HCT116 (cell line): ENCODE data around the gene EARS2. TPM values are rescaled to one million over a fixed set of nuclear protein-coding genes. Genes with fewer than 3 reads are reported as not detected.

Experiments
- ATAC-seq: fragments of 200-7000 bp; cut with Tn5 transposase; 2 replicates; pipeline ENCODE4 v1.9.1; 2020; ENCODE audit warnings: mild to moderate bottlenecking, moderate library complexity
- BruUV-seq: library from RNA; stranded (reverse); fragments of 400-500 nt; replicated peaks from 2 replicates; lab custom pipeline; 2021; lab: Mats Ljungman, UMichigan
- CTCF ChIA-PET: fragments of 300-600 bp; sonication (Branson Sonifier 250); formaldehyde crosslinking; loops from one replicate; lab custom pipeline; 2021; ENCODE audit warnings: antibody characterized with exemption; lab: Charles Lee
- POLR2A ChIA-PET: fragments of 300-600, 350-600 bp; sonication (Branson Sonifier 250); formaldehyde crosslinking; loops from one replicate; lab custom pipeline; 2021; ENCODE audit warnings: antibody characterized with exemption; lab: Charles Lee
- RAD21 ChIA-PET, 2 experiments: fragments of 300-600 bp; sonication (Branson Sonifier 250); formaldehyde crosslinking; loops; one replicate each; lab custom pipeline; 2023; ENCODE audit warnings: low total read pairs in 2 of 2; ENCODE audit not compliant: uncharacterized antibody in 2 of 2, unreplicated experiment in 2 of 2, low non-redundant PET in 1 of 2; lab: Charles Lee
- DNase-seq: peaks from one replicate; pipeline ENCODE4 v3.0.0-alpha.2; 2010; ENCODE audit warnings: low read depth, low spot score
- H2AFZ ChIP-seq: fragments of 200-600 bp; shearing (Covaris generic), sonication (generic); 2 replicates; pipeline ENCODE4 v1.6.1; 2017; ENCODE audit warnings: low read depth, mixed run types, mixed read lengths, antibody characterized with exemption, low read length; ENCODE audit not compliant: poor library complexity, severe bottlenecking
- H3K27ac ChIP-seq: 2 replicates; pipeline ENCODE4 v1.5.1; 2012; ENCODE audit warnings: low read depth, low read length
- H3K27me3 ChIP-seq: fragments of 200-600 bp; sonication (generic); 2 replicates; pipeline ENCODE4 v1.6.1; 2016; ENCODE audit warnings: mixed run types, low read length, mixed read lengths; ENCODE audit not compliant: insufficient read depth
- H3K36me3 ChIP-seq, 2 experiments: fragments of 200-500 bp in 1 of 2; fragments of 200-600 bp in 1 of 2; sonication (Bioruptor generic) in 1 of 2; sonication (generic) in 1 of 2; 2 replicates each; pipeline versions ENCODE4 v1.5.1 to v1.6.1; 2014 to 2016; ENCODE audit warnings: low read length in 2 of 2, inconsistent platforms in 1 of 2, mixed read lengths in 1 of 2, mixed run types in 1 of 2; ENCODE audit not compliant: insufficient read depth in 2 of 2, control insufficient read depth in 1 of 2
- H3K4me1 ChIP-seq, 2 experiments: fragments of 200-600 bp in 1 of 2; sonication (generic) in 1 of 2; 2 replicates each; pipeline versions ENCODE4 v1.5.1 to v1.6.1; 2012 to 2017; ENCODE audit warnings: low read length in 2 of 2, inconsistent platforms in 1 of 2, mild to moderate bottlenecking in 1 of 2, mixed read lengths in 1 of 2, mixed run types in 1 of 2, moderate library complexity in 1 of 2; ENCODE audit not compliant: insufficient read depth in 2 of 2, control insufficient read depth in 1 of 2
- H3K4me2 ChIP-seq: fragments of 200-600 bp; sonication (generic); 2 replicates; pipeline ENCODE4 v1.6.1; 2017; ENCODE audit warnings: mixed run types, low read length, mixed read lengths
- H3K4me3 ChIP-seq, 2 experiments: fragments of 200-600 bp in 1 of 2; sonication (generic) in 1 of 2; replicated peaks in 1 of 2; 2 replicates each; pipeline ENCODE4 v1.5.1; 2011 to 2016; ENCODE audit warnings: low read length in 2 of 2, control low read depth in 1 of 2, low read depth in 1 of 2, mild to moderate bottlenecking in 1 of 2, mixed read lengths in 1 of 2, mixed run types in 1 of 2
- H3K79me2 ChIP-seq: fragments of 200-600 bp; sonication (generic); 2 replicates; pipeline ENCODE4 v1.6.1; 2017; ENCODE audit warnings: mild to moderate bottlenecking, mixed run types, low read length, moderate library complexity, mixed read lengths; ENCODE audit not compliant: insufficient read depth
- H3K9ac ChIP-seq: fragments of 200-600 bp; sonication (generic); 2 replicates; pipeline ENCODE4 v1.6.1; 2016; ENCODE audit warnings: low read length, mixed read lengths
- H3K9me2 ChIP-seq: fragments of 200-600 bp; sonication (generic), shearing (Covaris generic); 2 replicates; pipeline ENCODE4 v1.6.1; 2017; ENCODE audit warnings: mixed run types, mild to moderate bottlenecking, moderate library complexity; ENCODE audit not compliant: insufficient read depth
- H3K9me3 ChIP-seq, 2 experiments: fragments of 200-500 bp in 1 of 2; fragments of 200-600 bp in 1 of 2; sonication (Bioruptor generic) in 1 of 2; sonication (generic) in 1 of 2; 2 replicates each; pipeline ENCODE4 v1.6.1; 2014 to 2017; ENCODE audit warnings: low read length in 2 of 2, mixed read lengths in 2 of 2, inconsistent platforms in 1 of 2, low read depth in 1 of 2, mild to moderate bottlenecking in 1 of 2, mixed run types in 1 of 2, moderate library complexity in 1 of 2; ENCODE audit not compliant: control insufficient read depth in 1 of 2, insufficient read depth in 1 of 2
- H4K20me1 ChIP-seq: fragments of 200-600 bp; sonication (generic), shearing (Covaris generic); 2 replicates; pipeline ENCODE4 v1.6.1; 2017; ENCODE audit warnings: mixed run types, mild to moderate bottlenecking, moderate library complexity; ENCODE audit not compliant: insufficient read depth
- CBX3 ChIP-seq: IDR thresholded peaks from 2 replicates; pipeline ENCODE4 v1.6.1; 2012; ENCODE audit warnings: low read depth
- CEBPB ChIP-seq: IDR thresholded peaks from 2 replicates; pipeline ENCODE4 v1.6.1; 2012; ENCODE audit warnings: low read depth
- EZH2 ChIP-seq: fragments of 200-600 bp; sonication (generic); IDR thresholded peaks from 2 replicates; pipeline ENCODE4 v1.6.1; 2017; ENCODE audit warnings: antibody characterized with exemption, mixed run types
- EZH2phosphoT487 ChIP-seq: fragments of 200-600 bp; IDR thresholded peaks from 2 replicates; pipeline ENCODE4 v1.6.1; 2018; ENCODE audit warnings: antibody characterized with exemption, borderline replicate concordance
- FOSL1 ChIP-seq: IDR thresholded peaks from 2 replicates; pipeline ENCODE4 v1.6.1; 2012; ENCODE audit warnings: low read depth
- JUND ChIP-seq: IDR thresholded peaks from 2 replicates; pipeline ENCODE4 v1.6.1; 2012
- POLR2A ChIP-seq: IDR thresholded peaks from 2 replicates; pipeline ENCODE4 v1.7.0; 2011; ENCODE audit warnings: borderline replicate concordance; ENCODE audit not compliant: insufficient read depth, insufficient read length; ENCODE audit errors: extremely low read depth
- POLR2AphosphoS5 ChIP-seq: IDR thresholded peaks from 2 replicates; pipeline ENCODE4 v1.6.1; 2011; ENCODE audit warnings: mild to moderate bottlenecking, low read depth, low read length, moderate library complexity
- RAD21 ChIP-seq: IDR thresholded peaks from 2 replicates; pipeline ENCODE4 v1.6.1; 2012; ENCODE audit warnings: low read depth, mild to moderate bottlenecking
- SP1 ChIP-seq: IDR thresholded peaks from 2 replicates; pipeline ENCODE4 v1.6.1; 2012; ENCODE audit warnings: low read depth
- SRF ChIP-seq: IDR thresholded peaks from 2 replicates; pipeline ENCODE4 v1.6.1; 2012; ENCODE audit warnings: low read depth
- TCF7L2 ChIP-seq: IDR thresholded peaks from 2 replicates; pipeline ENCODE4 v1.7.0; 2011; ENCODE audit warnings: borderline replicate concordance, inconsistent platforms; ENCODE audit not compliant: insufficient read depth, insufficient read length; ENCODE audit errors: extremely low read depth
- YY1 ChIP-seq: IDR thresholded peaks from 2 replicates; pipeline ENCODE4 v1.6.1; 2011; ENCODE audit warnings: low read length, low read depth, moderate library complexity, mild to moderate bottlenecking; ENCODE audit not compliant: insufficient replicate concordance; ENCODE audit errors: extremely low read depth
- ZNF274 ChIP-seq: fragments of 200-500 bp; sonication (Bioruptor generic); IDR thresholded peaks from 2 replicates; pipeline ENCODE4 v1.6.1; 2014; ENCODE audit warnings: mild to moderate bottlenecking, low read depth, low read length, inconsistent platforms
- intact Hi-C: fragments of 100-400 bp; cut with micrococcal nuclease; formaldehyde crosslinking; loops from 2 replicates; pipeline ENCODE4 v1.10.0; 2022
- total RNA-seq: library from RNA; stranded (reverse); gene quantifications from one replicate; pipeline ENCODE4 v1.2.1, GENCODE V29; 2021; ENCODE audit not compliant: unreplicated experiment
- TF ChIP-seq, protein P1 (sequence below): IDR thresholded peaks from 2 replicates; pipeline ENCODE4 v1.6.1; 2012
- TF ChIP-seq, protein P2 (sequence below): IDR thresholded peaks from 2 replicates; pipeline ENCODE4 v1.6.1; 2011; ENCODE audit warnings: mild to moderate bottlenecking, low read length, moderate library complexity; ENCODE audit not compliant: insufficient replicate concordance; ENCODE audit errors: extremely low read depth
- TF ChIP-seq, protein P3 (sequence below), 3 experiments: fragments of 200-600 bp in 1 of 3; sonication (generic) in 1 of 3; IDR thresholded peaks in 2 of 3; conservative IDR thresholded peaks in 1 of 3; 2 replicates each; pipeline ENCODE4 v1.5.1; 2012 to 2017; ENCODE audit warnings: low read depth in 2 of 3, low read length in 2 of 3, antibody characterized with exemption in 1 of 3, borderline replicate concordance in 1 of 3, control low read depth in 1 of 3, mild to moderate bottlenecking in 1 of 3, mixed read lengths in 1 of 3, mixed run types in 1 of 3, moderate library complexity in 1 of 3; ENCODE audit not compliant: insufficient read depth in 1 of 3
- TF ChIP-seq, protein P4 (sequence below): IDR thresholded peaks from 2 replicates; pipeline ENCODE4 v1.6.1; 2012; ENCODE audit warnings: low read depth

Gene EARS2
- total RNA-seq, 1 experiment from 2014 or later: 35.6 TPM

DNA sequence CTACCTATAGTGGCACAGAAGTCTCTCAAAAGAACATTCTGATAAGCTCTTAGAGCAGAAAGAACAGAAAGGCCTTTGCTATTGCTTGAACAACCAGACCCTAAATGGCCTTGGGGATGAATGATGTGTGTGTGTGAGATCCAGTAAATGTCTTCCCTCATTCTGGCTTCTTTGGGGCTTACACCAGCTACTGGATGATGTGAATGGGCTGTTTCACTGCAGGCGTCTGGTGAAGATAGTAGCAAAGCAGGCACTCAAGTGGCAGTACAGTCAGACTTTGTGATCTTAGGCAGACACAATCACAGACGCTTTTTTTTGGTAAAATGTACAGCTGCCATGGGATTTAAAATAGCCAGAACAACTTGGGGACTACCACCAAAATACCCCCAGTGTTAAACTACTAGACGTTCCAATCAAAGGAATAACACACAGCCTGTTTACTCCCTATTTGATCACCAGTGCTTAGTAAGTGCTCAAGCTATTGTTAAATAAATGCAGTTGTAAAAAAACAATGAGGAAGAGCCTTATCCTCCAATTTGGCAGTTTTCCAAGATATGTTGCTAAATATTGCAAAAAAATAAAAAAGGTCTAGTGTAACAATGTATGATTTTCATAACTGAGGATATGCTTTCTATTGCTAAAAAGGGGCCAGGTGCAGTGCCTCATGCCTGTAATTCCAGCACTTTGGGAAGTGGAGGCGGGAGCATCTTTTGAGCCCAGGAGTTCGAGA, 21.1 kb upstream of the EARS2 start:
- Histone ChIP-seq H4K20me1 (no peaks in the 10 kb centered on the region), H3K4me1 (no peaks in the 10 kb centered on the region), H3K4me2 (no peak overlapping the region), H3K27me3 (no peaks in the 10 kb centered on the region), H3K79me2 (no peaks in the 10 kb centered on the region), H3K9ac (no peak overlapping the region), H3K4me3 (no peak overlapping the region), H3K27ac (no peak overlapping the region), H3K9me2 (no peaks in the 10 kb centered on the region), H3K9me3 (no peaks in the 10 kb centered on the region), H2AFZ (no peak overlapping the region), H3K36me3 (peaks cover 12 to 16% of the 10 kb centered on the region in 2 experiments; a peak in 3 of 4 replicates)
- RAD21 ChIA-PET: no interaction called here
- BruUV-seq: no TSS peak
- DNase-seq (no peak), ATAC-seq (no peak)
- TF ChIP-seq, protein P1, sequence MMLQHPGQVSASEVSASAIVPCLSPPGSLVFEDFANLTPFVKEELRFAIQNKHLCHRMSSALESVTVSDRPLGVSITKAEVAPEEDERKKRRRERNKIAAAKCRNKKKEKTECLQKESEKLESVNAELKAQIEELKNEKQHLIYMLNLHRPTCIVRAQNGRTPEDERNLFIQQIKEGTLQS: no peak
- no peak for TF ChIP-seq SP1
- TF ChIP-seq TCF7L2: no peak
- TF ChIP-seq YY1: no peak
- no peak for TF ChIP-seq EZH2phosphoT487
- TF ChIP-seq JUND: no peak
- no peak for TF ChIP-seq POLR2AphosphoS5
- no peak for TF ChIP-seq CBX3
- TF ChIP-seq FOSL1: no peak
- TF ChIP-seq POLR2A: no peak
- TF ChIP-seq, protein P2, sequence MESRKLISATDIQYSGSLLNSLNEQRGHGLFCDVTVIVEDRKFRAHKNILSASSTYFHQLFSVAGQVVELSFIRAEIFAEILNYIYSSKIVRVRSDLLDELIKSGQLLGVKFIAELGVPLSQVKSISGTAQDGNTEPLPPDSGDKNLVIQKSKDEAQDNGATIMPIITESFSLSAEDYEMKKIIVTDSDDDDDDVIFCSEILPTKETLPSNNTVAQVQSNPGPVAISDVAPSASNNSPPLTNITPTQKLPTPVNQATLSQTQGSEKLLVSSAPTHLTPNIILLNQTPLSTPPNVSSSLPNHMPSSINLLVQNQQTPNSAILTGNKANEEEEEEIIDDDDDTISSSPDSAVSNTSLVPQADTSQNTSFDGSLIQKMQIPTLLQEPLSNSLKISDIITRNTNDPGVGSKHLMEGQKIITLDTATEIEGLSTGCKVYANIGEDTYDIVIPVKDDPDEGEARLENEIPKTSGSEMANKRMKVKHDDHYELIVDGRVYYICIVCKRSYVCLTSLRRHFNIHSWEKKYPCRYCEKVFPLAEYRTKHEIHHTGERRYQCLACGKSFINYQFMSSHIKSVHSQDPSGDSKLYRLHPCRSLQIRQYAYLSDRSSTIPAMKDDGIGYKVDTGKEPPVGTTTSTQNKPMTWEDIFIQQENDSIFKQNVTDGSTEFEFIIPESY: no peak
- TF ChIP-seq SRF: no peak
- TF ChIP-seq, protein P3, sequence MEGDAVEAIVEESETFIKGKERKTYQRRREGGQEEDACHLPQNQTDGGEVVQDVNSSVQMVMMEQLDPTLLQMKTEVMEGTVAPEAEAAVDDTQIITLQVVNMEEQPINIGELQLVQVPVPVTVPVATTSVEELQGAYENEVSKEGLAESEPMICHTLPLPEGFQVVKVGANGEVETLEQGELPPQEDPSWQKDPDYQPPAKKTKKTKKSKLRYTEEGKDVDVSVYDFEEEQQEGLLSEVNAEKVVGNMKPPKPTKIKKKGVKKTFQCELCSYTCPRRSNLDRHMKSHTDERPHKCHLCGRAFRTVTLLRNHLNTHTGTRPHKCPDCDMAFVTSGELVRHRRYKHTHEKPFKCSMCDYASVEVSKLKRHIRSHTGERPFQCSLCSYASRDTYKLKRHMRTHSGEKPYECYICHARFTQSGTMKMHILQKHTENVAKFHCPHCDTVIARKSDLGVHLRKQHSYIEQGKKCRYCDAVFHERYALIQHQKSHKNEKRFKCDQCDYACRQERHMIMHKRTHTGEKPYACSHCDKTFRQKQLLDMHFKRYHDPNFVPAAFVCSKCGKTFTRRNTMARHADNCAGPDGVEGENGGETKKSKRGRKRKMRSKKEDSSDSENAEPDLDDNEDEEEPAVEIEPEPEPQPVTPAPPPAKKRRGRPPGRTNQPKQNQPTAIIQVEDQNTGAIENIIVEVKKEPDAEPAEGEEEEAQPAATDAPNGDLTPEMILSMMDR (IDR thresholded peaks at IDR 0.05 in 2 of 3, conservative IDR thresholded peaks at IDR 0.05 in 1 of 3; ENCODE audit: borderline replicate concordance in 1 of 3, insufficient read depth in 1 of 3, low read depth in 2 of 3, low read length in 2 of 3): no peak
- TF ChIP-seq EZH2: no peak
- no peak for TF ChIP-seq CEBPB
- no peak for TF ChIP-seq ZNF274
- TF ChIP-seq, protein P4, sequence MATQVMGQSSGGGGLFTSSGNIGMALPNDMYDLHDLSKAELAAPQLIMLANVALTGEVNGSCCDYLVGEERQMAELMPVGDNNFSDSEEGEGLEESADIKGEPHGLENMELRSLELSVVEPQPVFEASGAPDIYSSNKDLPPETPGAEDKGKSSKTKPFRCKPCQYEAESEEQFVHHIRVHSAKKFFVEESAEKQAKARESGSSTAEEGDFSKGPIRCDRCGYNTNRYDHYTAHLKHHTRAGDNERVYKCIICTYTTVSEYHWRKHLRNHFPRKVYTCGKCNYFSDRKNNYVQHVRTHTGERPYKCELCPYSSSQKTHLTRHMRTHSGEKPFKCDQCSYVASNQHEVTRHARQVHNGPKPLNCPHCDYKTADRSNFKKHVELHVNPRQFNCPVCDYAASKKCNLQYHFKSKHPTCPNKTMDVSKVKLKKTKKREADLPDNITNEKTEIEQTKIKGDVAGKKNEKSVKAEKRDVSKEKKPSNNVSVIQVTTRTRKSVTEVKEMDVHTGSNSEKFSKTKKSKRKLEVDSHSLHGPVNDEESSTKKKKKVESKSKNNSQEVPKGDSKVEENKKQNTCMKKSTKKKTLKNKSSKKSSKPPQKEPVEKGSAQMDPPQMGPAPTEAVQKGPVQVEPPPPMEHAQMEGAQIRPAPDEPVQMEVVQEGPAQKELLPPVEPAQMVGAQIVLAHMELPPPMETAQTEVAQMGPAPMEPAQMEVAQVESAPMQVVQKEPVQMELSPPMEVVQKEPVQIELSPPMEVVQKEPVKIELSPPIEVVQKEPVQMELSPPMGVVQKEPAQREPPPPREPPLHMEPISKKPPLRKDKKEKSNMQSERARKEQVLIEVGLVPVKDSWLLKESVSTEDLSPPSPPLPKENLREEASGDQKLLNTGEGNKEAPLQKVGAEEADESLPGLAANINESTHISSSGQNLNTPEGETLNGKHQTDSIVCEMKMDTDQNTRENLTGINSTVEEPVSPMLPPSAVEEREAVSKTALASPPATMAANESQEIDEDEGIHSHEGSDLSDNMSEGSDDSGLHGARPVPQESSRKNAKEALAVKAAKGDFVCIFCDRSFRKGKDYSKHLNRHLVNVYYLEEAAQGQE: no peak
- TF ChIP-seq RAD21: no peak
- intact Hi-C loops: no loop called here
- CTCF ChIA-PET: no interaction called here
- POLR2A ChIA-PET: no interaction called here
